ENCODE measurements around the gene ODF4.
"Not testable (repeated sequence)": the region's sequence is repeated elsewhere in the genome, so short reads cannot be mapped to it uniquely, and the experiment has no call there.

ODF4 gene

GRCh38 chr17:8369944-8370343 lies 30.3 kb downstream of the ODF4 start:
- TF ChIP-seq ZNF274 (IDR thresholded peaks at IDR 0.05; ENCODE audit: low read depth, low read length), result no peak

GRCh38 chr17:8371786-8372185 lies 32.1 kb downstream of the ODF4 start:
- TF ChIP-seq ZNF274 (IDR thresholded peaks at IDR 0.05; ENCODE audit: low read depth, low read length), result no peak
- no peak overlapping the region for H3K4me3 ChIP-seq (ENCODE audit: low read length)

More at GRCh38 chr17:8369944-8370343, 30.3 kb downstream of the ODF4 start:
- no peak overlapping the region for H3K4me3 ChIP-seq (ENCODE audit: low read length)

- no peak for TF ChIP-seq ZNF274 (IDR thresholded peaks at IDR 0.05; ENCODE audit: low read depth, low read length)
- H3K4me3 ChIP-seq (ENCODE audit: low read length), result no peak overlapping the region
Observed at GRCh38 chr17:8372422-8372821, 32.8 kb downstream of the ODF4 start.

- not testable (repeated sequence) for H3K4me3 ChIP-seq (ENCODE audit: low read length)
Observed at GRCh38 chr17:8373856-8374255, 34.2 kb downstream of the ODF4 start.

GRCh38 chr17:8375738-8376259 lies 36.2 kb downstream of the ODF4 start:
- peak overlapping the region; percentile 75 for H3K4me3 ChIP-seq (ENCODE audit: low read length)
- no peak for TF ChIP-seq ZNF274 (IDR thresholded peaks at IDR 0.05; ENCODE audit: low read depth, low read length)

- peak within 1 kb of the TSS; percentile 75 for H3K4me3 ChIP-seq (ENCODE audit: low read length)
- no peak for TF ChIP-seq ZNF274 (IDR thresholded peaks at IDR 0.05; ENCODE audit: low read depth, low read length)
Observed at GRCh38 chr17:8376271-8377067, 36.8 kb downstream of the ODF4 start, which contains the start of gene KRABD2. TSS of gene KRABD2 (minus strand) at chr17:8376704.

- H3K4me3 ChIP-seq (ENCODE audit: low read length), result no peak overlapping the region
- no peak for TF ChIP-seq ZNF274 (IDR thresholded peaks at IDR 0.05; ENCODE audit: low read depth, low read length)
Observed at GRCh38 chr17:8377422-8377821, 37.8 kb downstream of the ODF4 start.

GRCh38 chr17:8378117-8378516 lies 38.5 kb downstream of the ODF4 start:
- H3K4me3 ChIP-seq (ENCODE audit: low read length), result not testable (repeated sequence)

- H3K4me3 ChIP-seq (ENCODE audit: low read length), result no peak overlapping the region; the same call in 1 of the 2 replicates
- TF ChIP-seq ZNF274 (IDR thresholded peaks at IDR 0.05; ENCODE audit: low read depth, low read length), result no peak
Observed at GRCh38 chr17:8380049-8380448, 40.4 kb downstream of the ODF4 start.

- no peak for TF ChIP-seq ZNF274 (IDR thresholded peaks at IDR 0.05; ENCODE audit: low read depth, low read length)
- H3K4me3 ChIP-seq (ENCODE audit: low read length), result peak overlapping the region; percentile 96
Observed at GRCh38 chr17:8382052-8382879, 42.6 kb downstream of the ODF4 start.

GRCh38 chr17:8382880-8383142 lies 43.2 kb downstream of the ODF4 start:
- H3K4me3 ChIP-seq (ENCODE audit: low read length), result peak overlapping the region; percentile 96
- TF ChIP-seq ZNF274 (IDR thresholded peaks at IDR 0.05; ENCODE audit: low read depth, low read length), result no peak

GRCh38 chr17:8383143-8383822 lies 43.6 kb downstream of the ODF4 start, which contains the start of gene RPL26:
TSS of gene RPL26 (minus strand) at chr17:8383193. CDS start at chr17:8382310, 883 bp downstream.
- H3K4me3 ChIP-seq (ENCODE audit: low read length), result peak within 1 kb of the TSS; percentile 96
- no peak for TF ChIP-seq ZNF274 (IDR thresholded peaks at IDR 0.05; ENCODE audit: low read depth, low read length)

- no peak for TF ChIP-seq ZNF274 (IDR thresholded peaks at IDR 0.05; ENCODE audit: low read depth, low read length)
- H3K4me3 ChIP-seq (ENCODE audit: low read length), result no peak overlapping the region
Observed at GRCh38 chr17:8384801-8385378, 45.2 kb downstream of the ODF4 start.

- no peak overlapping the region for H3K4me3 ChIP-seq (ENCODE audit: low read length)
- no peak for TF ChIP-seq ZNF274 (IDR thresholded peaks at IDR 0.05; ENCODE audit: low read depth, low read length)
Observed at GRCh38 chr17:8386841-8387240, 47.2 kb downstream of the ODF4 start.

Measured in GM08714 (cell line).